IPS DF 4.7 (cell line): ENCODE measurements around the gene SGIP1.
"Not testable (repeated sequence)": the region's sequence is repeated elsewhere in the genome, so short reads cannot be mapped to it uniquely, and the experiment has no call there.

Experiments used
- DNase-seq: peaks from one replicate; pipeline ENCODE4 v3.0.0-alpha.2; 2013; ENCODE audit warnings: low spot score; ENCODE audit errors: extremely low read depth

SGIP1 gene

DNA sequence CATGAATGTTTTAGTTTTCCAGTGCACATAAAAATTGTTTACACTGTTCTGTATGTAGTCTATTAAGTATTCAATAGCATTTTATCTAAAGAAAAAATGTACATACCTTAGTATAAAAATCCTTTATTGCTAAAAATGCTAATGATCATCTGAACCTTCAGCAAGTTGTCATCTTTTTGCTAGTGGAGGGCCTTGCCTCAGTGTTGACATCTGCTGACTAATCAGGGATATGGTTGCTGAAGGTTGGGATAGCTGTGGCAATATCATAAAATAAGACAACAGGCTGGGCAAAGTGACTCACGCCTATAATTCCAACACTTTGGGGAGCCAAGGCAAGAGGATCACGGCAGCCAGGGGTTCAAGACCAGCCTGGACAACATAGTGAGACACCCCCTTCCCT is 227.3 kb downstream of the SGIP1 start:
- DNase-seq, result no peak

DNA sequence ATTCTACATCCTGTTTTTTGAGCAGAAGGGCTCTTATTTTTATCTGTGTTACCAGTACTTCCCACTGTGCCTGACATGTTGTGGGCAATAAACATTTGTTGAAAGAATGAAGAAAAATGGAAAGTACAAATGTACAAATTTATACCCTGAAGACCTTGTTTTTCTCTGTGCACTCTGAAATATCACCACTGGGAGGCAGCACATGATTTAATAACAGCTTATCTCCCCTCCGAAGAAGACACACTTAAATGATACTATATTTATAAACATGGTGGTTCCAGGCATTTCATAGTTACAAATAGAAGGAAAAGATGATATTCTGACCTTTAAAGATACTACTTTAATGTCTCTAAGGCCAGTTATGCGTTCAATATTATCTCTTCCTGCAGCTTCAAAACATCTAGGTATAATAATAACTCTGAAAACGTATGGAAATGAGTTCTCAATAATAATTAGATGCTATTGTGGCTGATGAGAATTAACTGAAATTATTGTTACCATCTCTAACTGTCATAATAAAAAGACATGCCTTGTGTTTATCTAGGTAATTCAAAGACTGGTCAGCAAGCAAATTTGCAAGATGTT is 231.1 kb downstream of the SGIP1 start:
- DNase-seq, result no peak

DNA sequence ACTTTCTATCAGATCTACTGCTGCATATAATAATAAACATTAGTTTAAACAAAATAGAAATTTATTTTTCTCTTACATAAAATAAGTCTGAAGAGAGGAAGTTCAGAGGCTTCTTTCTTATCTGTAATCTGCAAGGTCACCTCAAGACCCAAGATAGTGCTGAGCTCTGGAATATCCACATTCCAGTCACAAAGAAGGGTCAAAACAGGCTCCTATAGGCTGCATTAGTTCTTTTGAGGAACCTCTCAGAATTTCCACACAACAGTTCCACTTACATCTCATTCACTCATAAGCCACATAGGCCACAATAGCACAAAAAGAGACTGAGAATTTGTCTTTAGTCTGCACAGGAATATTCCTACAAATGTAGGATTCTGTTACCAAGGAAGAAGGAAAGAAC is 233.7 kb downstream of the SGIP1 start:
- DNase-seq, result no peak

DNA sequence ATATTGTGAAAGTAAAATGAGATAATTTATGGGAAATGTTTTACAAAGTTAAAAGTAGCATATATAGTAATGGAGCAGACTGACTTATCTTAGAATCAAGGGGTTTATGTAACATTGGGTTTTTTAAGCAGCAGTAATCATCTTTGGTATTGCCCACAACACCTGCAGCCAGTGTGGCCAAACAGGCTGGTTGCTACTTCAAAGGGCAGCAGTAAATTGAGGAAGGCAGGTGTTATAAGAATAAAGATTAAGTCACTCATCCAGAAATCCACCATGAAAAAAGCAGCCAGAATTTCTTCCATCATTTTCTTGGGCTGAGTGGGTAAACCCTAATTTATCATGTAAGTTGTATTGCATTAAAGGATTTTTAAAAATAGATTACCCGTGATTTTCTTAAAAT is 235.0 kb downstream of the SGIP1 start:
- no peak for DNase-seq

DNA sequence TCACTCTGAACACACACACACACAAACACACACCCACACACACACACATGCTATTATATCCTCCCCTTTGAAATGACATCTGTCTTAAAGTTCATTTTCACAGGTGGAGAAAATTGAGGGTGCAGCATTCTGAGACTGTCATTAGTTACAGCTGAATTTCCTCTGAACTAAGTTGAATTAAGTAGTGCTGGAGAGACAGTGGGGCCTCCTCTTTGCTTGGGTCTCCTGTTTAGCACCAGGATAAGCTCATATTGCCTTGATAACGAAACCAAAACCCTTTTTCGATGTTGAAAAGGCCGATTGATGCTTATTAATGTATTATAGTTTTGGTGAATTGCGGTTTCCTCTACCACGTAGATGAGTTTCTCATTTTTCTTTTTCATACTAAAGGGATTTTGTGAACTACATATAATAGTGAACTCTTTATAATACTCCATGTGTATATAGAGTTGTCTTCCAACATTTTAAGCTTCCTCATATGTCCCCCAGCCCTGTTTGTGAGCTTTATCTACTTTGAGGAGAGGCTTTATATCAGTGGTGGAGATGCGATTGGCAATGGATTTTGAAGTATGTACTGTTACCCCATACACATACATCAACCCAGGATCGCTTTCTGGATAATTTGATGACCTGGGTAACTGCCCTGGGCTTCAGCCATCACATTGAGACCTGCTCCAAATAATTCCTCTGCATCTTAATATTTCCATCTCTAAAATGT is 235.7 kb downstream of the SGIP1 start:
- no peak for DNase-seq

DNA sequence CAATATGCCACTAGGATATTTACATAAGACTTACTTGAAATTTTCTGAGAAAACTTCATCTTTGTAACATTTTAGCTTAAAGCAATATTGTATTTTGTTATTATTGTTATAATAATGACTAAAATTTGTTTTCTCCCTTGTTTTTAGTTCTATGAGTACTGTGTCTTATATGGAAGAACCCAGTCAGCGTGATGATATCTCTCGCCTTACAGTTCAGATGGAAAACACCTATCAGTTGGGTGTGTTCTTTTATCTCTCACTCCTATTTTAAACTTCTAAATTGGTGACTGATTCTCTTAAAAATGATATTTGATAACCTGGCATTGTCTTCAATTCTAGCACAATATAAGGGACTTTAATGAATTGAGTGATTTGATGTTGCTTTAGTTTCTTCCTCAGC is 236.3 kb downstream of the SGIP1 start:
- no peak for DNase-seq

DNA sequence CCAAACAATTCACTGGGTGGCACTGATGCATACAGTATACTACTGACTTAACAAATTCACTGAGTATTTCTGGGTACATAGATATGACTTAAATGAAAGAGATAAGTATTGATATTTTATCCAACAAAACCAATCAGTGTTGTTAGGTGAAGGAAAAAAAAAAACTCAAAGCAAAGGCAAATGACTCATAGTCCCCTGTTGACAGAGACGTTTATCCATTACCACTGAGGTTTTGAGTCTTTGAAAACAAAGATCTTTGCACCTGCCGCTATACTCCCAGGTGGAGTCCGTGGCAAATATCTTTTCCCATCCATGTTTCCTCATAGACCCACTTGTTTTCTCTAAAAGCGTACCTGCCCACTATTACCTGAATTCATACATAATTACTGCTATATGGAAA is 236.7 kb downstream of the SGIP1 start:
- DNase-seq, result no peak

DNA sequence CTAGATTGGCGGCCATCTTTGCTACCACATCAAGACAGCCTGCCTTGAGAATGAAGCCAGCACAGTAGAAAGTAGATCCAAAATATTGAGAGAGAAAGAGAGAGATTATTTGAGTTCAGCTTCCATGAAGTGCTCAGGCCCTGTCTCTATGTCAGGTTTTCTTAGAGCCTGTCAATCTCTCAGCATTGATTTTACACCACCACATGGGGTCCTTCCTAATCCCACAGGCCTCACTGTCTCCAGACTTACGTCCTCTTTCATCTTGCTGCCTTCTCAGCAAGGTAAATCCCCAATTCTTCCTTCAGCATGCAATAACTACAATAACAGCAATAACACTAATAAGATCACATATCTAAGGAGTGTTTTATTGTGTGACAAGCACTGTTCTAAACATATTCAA is 239.3 kb downstream of the SGIP1 start:
- no peak for DNase-seq

DNA sequence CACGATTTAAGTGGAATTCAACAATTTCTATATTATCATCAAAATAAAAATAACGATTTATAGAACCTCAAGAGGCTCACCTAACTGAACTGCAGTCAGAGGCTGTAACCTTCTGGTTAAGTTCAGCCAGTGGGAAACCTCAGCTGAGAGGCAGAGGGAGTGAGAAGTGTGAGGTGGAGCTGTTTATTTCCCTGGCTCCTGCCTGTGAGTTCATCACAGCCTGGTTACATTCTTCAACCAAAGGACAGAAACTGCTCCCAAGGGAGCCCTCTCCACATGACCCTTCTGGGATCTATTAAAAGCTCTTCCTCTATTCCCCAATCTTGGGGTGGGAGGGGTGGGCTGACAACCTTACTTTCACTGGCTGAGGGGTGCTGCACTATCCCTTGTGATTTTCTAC is 240.5 kb downstream of the SGIP1 start:
- no peak for DNase-seq

DNA sequence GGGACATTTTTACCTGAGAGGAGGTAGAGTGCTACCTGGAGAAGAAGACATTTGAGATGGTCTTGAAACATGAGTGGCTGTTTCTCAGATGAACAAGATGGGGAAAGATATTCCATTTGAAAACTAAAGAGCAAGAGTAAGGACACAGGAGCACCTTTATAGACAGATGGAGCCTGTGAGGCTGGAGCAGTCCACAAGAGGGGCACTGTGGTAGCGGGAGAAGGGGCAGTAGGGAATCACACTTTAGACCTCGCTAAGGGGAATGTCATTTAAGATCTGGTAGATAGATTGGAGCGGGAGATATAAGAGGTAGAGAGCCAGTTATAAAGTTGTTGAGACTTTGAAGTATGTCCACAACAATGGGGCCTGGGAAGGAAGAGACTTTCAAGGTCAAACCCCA is 241.7 kb downstream of the SGIP1 start:
- no peak for DNase-seq

DNA sequence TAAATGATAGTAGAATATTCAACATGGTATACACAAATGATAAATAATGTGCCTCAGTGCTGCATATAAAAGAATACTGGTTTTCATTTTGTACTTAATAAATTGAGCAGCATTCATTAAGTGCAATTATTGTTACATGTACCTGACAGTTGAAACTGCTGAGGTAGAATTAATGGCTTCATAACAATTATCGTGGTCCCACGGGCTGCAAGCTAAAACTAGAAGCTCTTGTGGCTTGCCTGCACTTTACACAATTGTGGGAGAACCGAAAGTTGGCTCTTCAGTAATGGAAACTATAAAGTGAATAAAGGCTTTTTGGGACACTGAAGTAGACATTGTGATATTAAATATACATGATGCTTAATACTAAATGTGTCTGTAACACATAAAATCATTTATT is 243.9 kb downstream of the SGIP1 start:
- DNase-seq, result no peak

DNA sequence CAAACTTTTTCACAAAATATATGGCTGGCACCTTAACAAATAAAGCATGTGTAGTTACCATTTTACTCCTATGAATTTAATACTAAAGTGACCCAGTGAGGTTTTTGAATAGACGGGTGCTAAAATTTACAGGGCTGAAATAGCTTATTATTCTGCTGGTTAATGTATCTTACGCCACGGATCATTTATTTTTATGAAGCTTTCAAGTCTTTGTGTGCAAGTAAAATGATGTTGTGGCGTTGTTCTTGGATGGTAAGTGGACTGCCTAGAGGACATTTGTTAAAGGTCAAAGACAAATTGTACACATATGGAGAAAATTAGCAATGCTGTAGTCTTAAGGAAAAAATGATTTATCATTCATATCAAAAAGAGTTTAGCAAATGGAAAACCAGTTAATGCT is 244.3 kb downstream of the SGIP1 start:
- DNase-seq, result no peak

DNA sequence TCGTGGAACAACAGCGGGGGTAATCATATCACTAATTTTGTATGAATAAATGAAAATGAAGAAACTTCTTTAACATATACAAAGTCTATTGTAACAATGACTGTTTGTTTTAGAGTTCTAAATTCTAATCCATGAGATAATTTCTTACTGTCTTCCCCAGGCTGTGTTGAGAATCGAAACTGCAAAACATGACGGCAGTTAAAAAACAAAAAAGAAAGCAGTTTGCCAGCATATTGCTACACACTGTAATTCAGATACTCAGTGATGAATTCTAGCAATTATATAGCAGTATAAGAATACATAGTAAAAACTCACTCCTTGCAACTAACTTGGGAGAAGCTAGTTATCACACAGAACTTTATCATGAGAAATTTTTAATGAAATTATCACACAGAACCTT is 245.0 kb downstream of the SGIP1 start:
- DNase-seq, result no peak

DNA sequence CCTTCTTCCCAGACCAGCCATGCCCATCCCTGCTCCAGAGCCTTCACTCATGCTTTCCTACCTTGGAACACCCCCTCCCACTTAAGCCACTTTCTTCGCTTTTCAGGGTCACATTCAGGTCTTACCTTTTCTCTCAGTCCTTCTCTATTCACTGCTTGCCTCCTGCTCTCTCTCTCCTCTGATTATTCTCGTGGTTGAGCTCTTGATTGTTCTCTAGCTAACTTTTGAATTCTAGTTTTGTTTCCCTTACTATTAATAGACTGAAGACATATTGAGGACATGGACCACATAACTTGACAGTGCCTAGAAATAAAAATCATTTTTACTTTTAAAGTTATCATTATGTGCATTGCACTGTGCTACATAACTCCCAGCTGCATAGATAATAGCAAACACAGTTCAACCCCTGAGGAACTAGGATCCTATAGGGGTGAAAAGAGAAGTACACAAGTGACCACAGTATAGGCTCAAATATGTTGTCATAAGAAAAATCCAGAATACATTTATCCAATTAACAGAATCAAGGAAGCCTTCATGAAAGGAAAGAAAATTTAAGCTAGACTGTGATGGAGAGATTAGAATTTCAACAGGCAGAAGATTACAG is 245.6 kb downstream of the SGIP1 start:
- DNase-seq, result no peak

DNA sequence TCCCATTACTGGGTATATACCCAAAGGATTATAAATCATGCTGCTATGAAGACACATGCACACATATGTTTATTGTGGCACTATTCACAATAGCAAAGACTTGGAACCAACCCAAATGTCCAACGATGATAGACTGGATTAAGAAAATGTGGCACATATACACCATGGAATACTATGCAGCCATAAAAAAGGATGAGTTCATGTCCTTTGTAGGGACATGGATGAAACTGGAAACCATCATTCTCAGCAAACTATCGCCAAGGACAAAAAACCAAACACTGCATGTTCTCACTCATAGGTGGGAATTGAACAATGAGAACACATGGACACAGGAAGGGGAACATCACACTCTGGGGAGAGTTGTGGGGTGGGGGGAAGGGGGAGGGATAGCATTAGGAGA is 251.8 kb downstream of the SGIP1 start:
- not testable (repeated sequence) for DNase-seq

DNA sequence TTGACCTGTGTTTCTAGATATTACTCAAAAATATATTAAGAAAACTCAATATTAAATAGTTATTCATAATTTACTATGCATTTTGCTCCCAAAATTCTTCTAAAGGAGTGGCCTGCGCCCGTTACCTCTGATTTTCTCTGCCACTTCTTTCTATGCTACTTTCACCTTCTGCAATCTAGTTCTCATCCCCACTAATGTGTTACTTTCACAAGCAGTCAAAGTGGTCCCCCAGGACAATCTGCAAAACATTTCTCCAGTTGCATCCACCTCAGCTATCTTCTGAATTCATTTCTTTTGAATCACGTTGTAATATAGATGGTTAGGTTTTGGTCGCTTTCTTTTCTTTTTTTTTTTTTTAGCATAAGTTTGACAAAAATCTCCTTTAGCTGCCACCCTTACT is 253.7 kb downstream of the SGIP1 start:
- DNase-seq, result no peak

DNA sequence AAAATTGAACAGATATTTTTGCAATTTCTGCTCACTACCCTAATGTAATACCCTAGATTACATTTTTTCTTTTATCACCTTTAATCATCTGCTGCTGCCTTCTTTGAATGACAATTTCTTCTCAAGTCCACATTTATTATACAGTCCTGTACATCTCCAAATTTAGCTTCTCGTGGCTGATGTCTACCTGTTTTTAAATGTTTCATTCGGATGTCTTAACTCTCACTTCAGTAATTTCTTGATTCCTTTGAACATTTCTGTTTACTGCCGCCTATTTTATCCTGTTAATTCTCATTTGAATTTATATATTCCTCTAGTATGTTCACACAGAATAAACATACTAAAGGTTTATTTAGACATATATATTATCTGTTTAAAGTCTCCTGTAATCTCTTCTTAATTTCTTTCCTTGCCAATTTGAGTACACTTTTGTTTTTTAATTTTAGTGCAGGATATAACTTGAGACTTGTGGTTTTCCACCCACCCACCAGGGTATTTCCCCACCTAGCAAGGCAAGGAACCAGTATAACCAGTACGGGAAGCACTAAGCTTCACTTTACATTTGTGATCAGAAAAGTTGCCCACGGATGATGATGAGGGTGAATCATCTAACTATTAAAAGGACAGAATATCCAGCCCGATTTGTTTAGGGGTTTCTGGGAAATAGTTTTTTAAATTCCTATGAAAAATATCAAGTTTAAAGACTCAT is 254.4 kb downstream of the SGIP1 start:
- no peak for DNase-seq

DNA sequence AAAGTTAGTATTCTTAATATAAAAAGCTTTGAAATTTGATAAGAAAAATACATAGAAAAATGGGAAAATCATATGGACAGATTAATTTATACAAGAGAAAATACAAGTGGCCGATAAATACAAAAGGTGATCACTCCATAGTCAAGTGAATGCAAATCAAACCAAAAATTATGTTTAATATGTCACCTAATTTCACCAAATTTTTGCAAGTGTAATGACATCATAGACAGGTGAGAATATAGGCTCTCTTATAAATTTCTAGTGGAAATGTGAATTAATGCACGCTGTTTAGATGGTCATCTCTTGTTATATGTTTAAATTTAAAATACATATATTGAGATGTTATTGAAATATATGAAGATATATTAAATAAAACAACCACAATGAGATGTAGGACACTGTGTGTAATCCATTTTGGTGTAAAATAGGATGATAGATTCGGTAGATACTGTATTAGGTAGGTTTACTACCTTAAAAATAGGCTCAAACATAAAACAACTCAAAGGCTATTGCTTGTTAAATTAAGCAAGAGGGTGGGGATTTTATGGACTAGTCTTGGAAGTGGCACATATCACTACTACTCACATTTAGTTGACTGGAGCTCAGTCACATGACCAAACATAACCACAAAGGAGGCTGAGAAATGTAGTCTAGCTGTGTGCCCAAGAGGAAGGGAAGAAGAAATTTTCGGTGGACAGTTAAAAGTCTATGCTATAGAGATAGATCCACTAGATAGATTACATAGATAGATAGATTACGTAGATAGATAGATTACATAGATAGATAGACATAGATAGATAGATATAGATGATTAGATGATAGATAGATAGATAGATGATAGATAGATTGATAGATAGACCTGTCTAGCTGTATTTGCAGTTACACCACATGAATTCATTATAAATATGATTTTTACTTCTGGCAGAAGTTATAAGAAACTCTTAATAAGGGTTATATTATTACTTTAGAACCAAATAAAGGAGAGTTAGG is 258.0 kb downstream of the SGIP1 start:
- no peak for DNase-seq

DNA sequence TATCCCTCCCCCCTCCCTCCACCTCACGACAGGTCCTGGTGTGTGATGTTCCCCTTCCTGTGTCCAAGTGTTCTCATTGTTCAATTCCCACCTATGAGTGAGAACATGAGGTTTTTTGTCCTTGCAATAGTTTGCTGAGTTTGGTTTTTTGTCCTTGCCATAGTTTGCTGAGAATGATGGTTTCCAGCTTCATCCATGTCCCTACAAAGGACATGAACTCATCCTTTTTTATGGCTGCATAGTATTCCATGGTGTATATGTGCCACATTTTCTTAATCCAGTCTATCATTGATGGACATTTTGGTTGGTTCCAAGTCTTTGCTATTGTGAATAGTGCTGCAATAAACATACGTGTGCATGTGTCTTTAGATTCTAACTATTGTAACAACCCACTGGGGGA is 261.9 kb downstream of the SGIP1 start:
- not testable (repeated sequence) for DNase-seq
